ENCODE results near the gene CERKL.

GRCh38 chr2:181613241-181613640, 43.7 kb downstream of the CERKL start:
- TF ChIP-seq CTCF (IDR thresholded peaks at IDR 0.05) (no peak), POLR2A (IDR thresholded peaks at IDR 0.05) (no peak)
